Endothelial cell of umbilical vein (primary cell): ENCODE results near the gene RNU5D-1. TPM values are rescaled to one million over a fixed set of nuclear protein-coding genes. Genes with fewer than 3 reads are reported as not detected.

Experiments
- BruUV-seq: library from RNA; stranded (reverse); fragments of 400-500 nt; replicated peaks from 2 replicates; lab custom pipeline; 2021; lab: Mats Ljungman, UMichigan
- CTCF ChIA-PET: fragments of 300-600, 350-600 bp; sonication (Branson Sonifier 250); formaldehyde crosslinking; loops from one replicate; lab custom pipeline; 2021; ENCODE audit warnings: antibody characterized with exemption, inconsistent platforms; lab: Charles Lee
- POLR2A ChIA-PET: fragments of 300-600, 350-600 bp; sonication (Branson Sonifier 250); formaldehyde crosslinking; loops from one replicate; lab custom pipeline; 2021; ENCODE audit warnings: antibody characterized with exemption, inconsistent platforms; lab: Charles Lee
- DNase-seq: peaks from one replicate; pipeline ENCODE4 v3.0.0-alpha.2; 2011; ENCODE audit warnings: low read depth, low spot score
- FAIRE-seq: peaks from 2 replicates; lab custom pipeline; 2011; peaks lifted over from hg19 to GRCh38; lab: Jason Lieb, UNC
- H2AFZ ChIP-seq: 2 replicates; pipeline ENCODE4 v1.6.0; 2012; ENCODE audit warnings: low read depth, low read length, control low read depth, inconsistent platforms
- H3K27ac ChIP-seq: 2 replicates; pipeline ENCODE4 v1.5.1; 2011; ENCODE audit warnings: low read depth, mild to moderate bottlenecking, control low read depth, low read length, moderate library complexity; ENCODE audit not compliant: insufficient read depth
- H3K27me3 ChIP-seq, 2 experiments: 2 replicates each; pipeline versions ENCODE4 v1.6.0 to v1.6.1; 2011; ENCODE audit warnings: low read length in 2 of 2, mixed read lengths in 1 of 2; ENCODE audit not compliant: control insufficient read depth in 2 of 2, insufficient read depth in 2 of 2
- H3K36me3 ChIP-seq, 2 experiments: 2 replicates in 1 of 2; 3 replicates in 1 of 2; pipeline ENCODE4 v1.5.1; 2011; ENCODE audit warnings: low read length in 2 of 2, mild to moderate bottlenecking in 1 of 2, moderate library complexity in 1 of 2; ENCODE audit not compliant: control insufficient read depth in 2 of 2, insufficient read depth in 2 of 2; ENCODE audit errors: extremely low read depth in 1 of 2
- H3K4me1 ChIP-seq: 3 replicates; pipeline ENCODE4 v1.5.1; 2011; ENCODE audit warnings: mild to moderate bottlenecking, low read length; ENCODE audit not compliant: control insufficient read depth, insufficient read depth; ENCODE audit errors: extremely low read depth
- H3K4me2 ChIP-seq: 2 replicates; pipeline ENCODE4 v1.6.1; 2011; ENCODE audit warnings: low read length, control low read depth, mixed read lengths; ENCODE audit not compliant: insufficient read depth
- H3K4me3 ChIP-seq, 3 experiments: fragments of 200-600 bp in 1 of 3; sonication (generic), shearing (Covaris generic) in 1 of 3; replicated peaks in 1 of 3; 2 replicates each; pipeline ENCODE4 v1.5.1; 2011 to 2016; ENCODE audit warnings: control low read depth in 3 of 3, low read length in 3 of 3, mild to moderate bottlenecking in 2 of 3, inconsistent platforms in 1 of 3, low read depth in 1 of 3, moderate library complexity in 1 of 3; ENCODE audit not compliant: insufficient read depth in 1 of 3
- H3K79me2 ChIP-seq: 2 replicates; pipeline ENCODE4 v1.6.0; 2012; ENCODE audit warnings: low read length, inconsistent platforms; ENCODE audit not compliant: control insufficient read depth, insufficient read depth
- H3K9ac ChIP-seq: replicated peaks from 2 replicates; pipeline ENCODE3; 2011; ENCODE audit warnings: low read length, control low read depth; ENCODE audit not compliant: insufficient read depth; ENCODE audit errors: extremely low read depth
- H3K9me1 ChIP-seq: replicated peaks from 3 replicates; pipeline ENCODE4 v1.6.0; 2011; ENCODE audit warnings: mild to moderate bottlenecking, low read length; ENCODE audit not compliant: control insufficient read depth, insufficient read depth; ENCODE audit errors: extremely low read depth
- H3K9me3 ChIP-seq: replicated peaks from 2 replicates; pipeline ENCODE4 v1.5.1; 2012; ENCODE audit warnings: low read length, inconsistent platforms; ENCODE audit not compliant: control insufficient read depth, insufficient read depth
- H4K20me1 ChIP-seq: replicated peaks from 2 replicates; pipeline ENCODE3; 2011; ENCODE audit warnings: mild to moderate bottlenecking, low read length; ENCODE audit not compliant: control insufficient read depth, insufficient read depth; ENCODE audit errors: extremely low read depth
- EZH2 ChIP-seq: IDR thresholded peaks from 2 replicates; pipeline ENCODE4 v1.6.1; 2012; ENCODE audit warnings: borderline replicate concordance, low read depth, mild to moderate bottlenecking, moderate library complexity, low read length, inconsistent platforms; ENCODE audit not compliant: severe bottlenecking
- FOS ChIP-seq: IDR thresholded peaks from 2 replicates; pipeline ENCODE4 v1.6.1; 2011; ENCODE audit warnings: mild to moderate bottlenecking, low read length, moderate library complexity, borderline replicate concordance; ENCODE audit not compliant: insufficient read depth
- GATA2 ChIP-seq: IDR thresholded peaks from 2 replicates; pipeline ENCODE4 v1.7.0; 2011; ENCODE audit warnings: low read depth, mild to moderate bottlenecking, moderate library complexity, mixed read lengths, low read length; ENCODE audit not compliant: insufficient read length, insufficient read depth
- JUN ChIP-seq: IDR thresholded peaks from 2 replicates; pipeline ENCODE4 v1.6.1; 2011; ENCODE audit warnings: borderline replicate concordance, low read depth; ENCODE audit not compliant: insufficient read length, insufficient read depth
- MYC ChIP-seq: IDR thresholded peaks from one replicate; pipeline ENCODE4 v1.6.1; 2011; ENCODE audit warnings: mild to moderate bottlenecking, low read depth, low read length
- POLR2A ChIP-seq: IDR thresholded peaks from 2 replicates; pipeline ENCODE4 v1.6.1; 2012; ENCODE audit warnings: low read depth, mild to moderate bottlenecking, control low read depth, low read length
- POLR2AphosphoS5 ChIP-seq: IDR thresholded peaks from 2 replicates; pipeline ENCODE4 v1.6.1; 2012; ENCODE audit warnings: low read depth, mild to moderate bottlenecking, control low read depth, low read length, moderate library complexity; ENCODE audit not compliant: insufficient read depth
- dilution Hi-C: fragments of 300-500 bp; cut with MboI; formaldehyde crosslinking; loops from one replicate; pipeline ENCODE4 v1.15.0; 2019; ENCODE audit warnings: low sequenced_read_pairs; ENCODE audit not compliant: extremely low pct_ligation_motif_present
- intact Hi-C: fragments of 100-400 bp; cut with micrococcal nuclease; formaldehyde crosslinking; loops from one replicate; pipeline ENCODE4 v1.10.0; 2022
- polyA plus RNA-seq, 4 experiments: library from polyadenylated mRNA; depleted of rRNA in 3 of 4; stranded (reverse) in 3 of 4; unstranded in 1 of 4; fragments of >200 nt; gene quantifications; 2 replicates each; pipeline versions ENCODE4 v1.2.1 to v1.2.3, GENCODE V29; 2011 to 2012; ENCODE audit warnings: missing spikeins in 1 of 4
- total RNA-seq: library from RNA; stranded (reverse); gene quantifications from 2 replicates; pipeline ENCODE4 v1.2.3, GENCODE V29; 2021
- TF ChIP-seq, protein P1 (sequence below), 2 donors: IDR thresholded peaks; 1 replicate in 1 of 2; 2 replicates in 1 of 2; pipeline ENCODE4 v1.5.1; 2011; ENCODE audit warnings: low read length in 2 of 2, mild to moderate bottlenecking in 2 of 2, moderate library complexity in 2 of 2, control low read depth in 1 of 2, inconsistent platforms in 1 of 2, low read depth in 1 of 2; ENCODE audit not compliant: insufficient read depth in 1 of 2; ENCODE audit errors: extremely low read depth in 1 of 2
- TF ChIP-seq, protein P2 (sequence below): IDR thresholded peaks from 2 replicates; pipeline ENCODE4 v1.6.1; 2011; ENCODE audit not compliant: insufficient read depth, insufficient read length

The RNU5D-1 gene
- total and polyA plus RNA-seq, 2 donors (not counting 3 experiments of a cell fraction or from before 2014, with no cell fraction given), result not detected

DNA sequence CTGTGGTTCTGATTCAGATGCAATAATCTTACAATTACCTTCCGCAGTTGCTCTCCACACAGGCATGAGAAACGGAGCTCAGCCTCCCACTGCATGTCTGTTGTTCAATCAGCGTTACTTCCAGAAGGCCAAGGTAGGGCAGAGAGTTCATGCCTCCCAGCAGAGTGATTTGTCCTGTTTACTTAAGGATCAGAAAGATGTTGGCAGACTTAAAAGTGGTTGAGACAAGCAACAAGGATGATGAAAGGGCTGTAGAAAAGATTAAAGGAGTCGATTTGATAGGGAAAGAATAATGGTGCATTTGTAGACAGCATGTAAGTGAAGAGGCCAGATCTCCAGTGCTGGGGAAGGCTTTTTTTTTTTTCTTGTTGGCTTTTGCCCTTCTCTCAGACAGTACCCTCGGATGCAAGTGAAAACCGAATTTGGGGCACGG, 29.8 kb downstream of the RNU5D-1 start:
- Histone ChIP-seq H3K4me1 (no peaks in the 10 kb centered on the region), H4K20me1 (no peaks in the 10 kb centered on the region), H2AFZ (no peak overlapping the region), H3K27me3 (peaks cover 2 to 4% of the 10 kb centered on the region in 2 experiments), H3K79me2 (no peaks in the 10 kb centered on the region), H3K4me2 (no peak overlapping the region), H3K36me3 (no peaks in the 10 kb centered on the region), H3K9me1 (no peaks in the 10 kb centered on the region), H3K27ac (no peak overlapping the region), H3K4me3 (no peak overlapping the region), H3K9ac (no peak overlapping the region), H3K9me3 (no peaks in the 10 kb centered on the region)
- ChIA-PET CTCF (no interaction called here), POLR2A (no interaction called here)
- dilution Hi-C loops (no loop called here), intact Hi-C loops (no loop called here)
- TF ChIP-seq MYC (no peak), POLR2A (no peak), FOS (no peak), GATA2 (no peak), JUN (no peak), POLR2AphosphoS5 (no peak), EZH2 (no peak)
- TF ChIP-seq, protein P1, sequence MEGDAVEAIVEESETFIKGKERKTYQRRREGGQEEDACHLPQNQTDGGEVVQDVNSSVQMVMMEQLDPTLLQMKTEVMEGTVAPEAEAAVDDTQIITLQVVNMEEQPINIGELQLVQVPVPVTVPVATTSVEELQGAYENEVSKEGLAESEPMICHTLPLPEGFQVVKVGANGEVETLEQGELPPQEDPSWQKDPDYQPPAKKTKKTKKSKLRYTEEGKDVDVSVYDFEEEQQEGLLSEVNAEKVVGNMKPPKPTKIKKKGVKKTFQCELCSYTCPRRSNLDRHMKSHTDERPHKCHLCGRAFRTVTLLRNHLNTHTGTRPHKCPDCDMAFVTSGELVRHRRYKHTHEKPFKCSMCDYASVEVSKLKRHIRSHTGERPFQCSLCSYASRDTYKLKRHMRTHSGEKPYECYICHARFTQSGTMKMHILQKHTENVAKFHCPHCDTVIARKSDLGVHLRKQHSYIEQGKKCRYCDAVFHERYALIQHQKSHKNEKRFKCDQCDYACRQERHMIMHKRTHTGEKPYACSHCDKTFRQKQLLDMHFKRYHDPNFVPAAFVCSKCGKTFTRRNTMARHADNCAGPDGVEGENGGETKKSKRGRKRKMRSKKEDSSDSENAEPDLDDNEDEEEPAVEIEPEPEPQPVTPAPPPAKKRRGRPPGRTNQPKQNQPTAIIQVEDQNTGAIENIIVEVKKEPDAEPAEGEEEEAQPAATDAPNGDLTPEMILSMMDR (IDR thresholded peaks at IDR 0.05; ENCODE audit: extremely low read depth in 1 of 2, insufficient read depth in 1 of 2, low read depth in 1 of 2, low read length in 2 of 2), result no peak
- TF ChIP-seq, protein P2, sequence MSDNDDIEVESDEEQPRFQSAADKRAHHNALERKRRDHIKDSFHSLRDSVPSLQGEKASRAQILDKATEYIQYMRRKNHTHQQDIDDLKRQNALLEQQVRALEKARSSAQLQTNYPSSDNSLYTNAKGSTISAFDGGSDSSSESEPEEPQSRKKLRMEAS, result no peak
- FAIRE-seq (no peak), DNase-seq (no peak)
- no TSS peak for BruUV-seq
